MCF 10A (cell line): ENCODE results near the gene DNAJB11. TPM values are rescaled to one million over a fixed set of nuclear protein-coding genes. Genes with fewer than 3 reads are reported as not detected.

ENCODE experiments used
- BruUV-seq: library from RNA; stranded (reverse); fragments of 400-500 nt; replicated peaks from 2 replicates; lab custom pipeline; 2021; lab: Mats Ljungman, UMichigan
- CTCF ChIA-PET: fragments of 300-600 bp; sonication (Branson Sonifier 250); formaldehyde crosslinking; extraction: SDS; loops from one replicate; lab custom pipeline; 2021; ENCODE audit warnings: antibody characterized with exemption, inconsistent platforms; lab: Yijun Ruan, JAX
- POLR2A ChIA-PET: fragments of 300-600, 350-650 bp; sonication (Branson Sonifier 250); formaldehyde crosslinking; extraction: SDS; loops from one replicate; lab custom pipeline; 2020; ENCODE audit warnings: antibody characterized with exemption, inconsistent platforms; lab: Yijun Ruan, JAX
- DNase-seq: peaks from one replicate; pipeline ENCODE4 v3.0.0-alpha.2; 2018; ENCODE audit not compliant: unreplicated experiment
- H3K27ac Mint-ChIP-seq: one replicate; pipeline ENCODE4 v1.8.0; 2022; ENCODE audit warnings: mild to moderate bottlenecking, low read depth, mixed read lengths; ENCODE audit not compliant: unreplicated experiment
- H3K27me3 Mint-ChIP-seq: one replicate; pipeline ENCODE4 v1.8.0; 2022; ENCODE audit warnings: mixed read lengths; ENCODE audit not compliant: insufficient read depth, unreplicated experiment
- H3K36me3 Mint-ChIP-seq: one replicate; pipeline ENCODE4 v1.8.0; 2022; ENCODE audit warnings: mild to moderate bottlenecking, moderate library complexity, mixed read lengths; ENCODE audit not compliant: insufficient read depth, unreplicated experiment
- H3K4me1 Mint-ChIP-seq: one replicate; pipeline ENCODE4 v1.8.0; 2022; ENCODE audit warnings: mixed read lengths; ENCODE audit not compliant: insufficient read depth, unreplicated experiment
- H3K4me3 Mint-ChIP-seq: one replicate; pipeline ENCODE4 v1.8.0; 2022; ENCODE audit warnings: mild to moderate bottlenecking, moderate library complexity, mixed read lengths; ENCODE audit not compliant: unreplicated experiment
- H3K9me3 Mint-ChIP-seq: one replicate; pipeline ENCODE4 v1.8.0; 2022; ENCODE audit warnings: mixed read lengths; ENCODE audit not compliant: unreplicated experiment
- intact Hi-C: fragments of 100-400 bp; cut with micrococcal nuclease; formaldehyde crosslinking; loops from 2 replicates; pipeline ENCODE4 v1.14.1; 2022
- total RNA-seq: library from RNA; stranded (reverse); gene quantifications from 2 replicates; pipeline ENCODE4 v1.2.3, GENCODE V29; 2022
- TF ChIP-seq, protein P1 (sequence below): fragments of 200-600 bp; IDR thresholded peaks from one replicate; pipeline ENCODE4 v1.8.0; 2022; ENCODE audit warnings: antibody characterized with exemption, mild to moderate bottlenecking; ENCODE audit not compliant: unreplicated experiment

DNAJB11 gene
- total RNA-seq, 1 experiment from 2014 or later, result 116 TPM

DNA sequence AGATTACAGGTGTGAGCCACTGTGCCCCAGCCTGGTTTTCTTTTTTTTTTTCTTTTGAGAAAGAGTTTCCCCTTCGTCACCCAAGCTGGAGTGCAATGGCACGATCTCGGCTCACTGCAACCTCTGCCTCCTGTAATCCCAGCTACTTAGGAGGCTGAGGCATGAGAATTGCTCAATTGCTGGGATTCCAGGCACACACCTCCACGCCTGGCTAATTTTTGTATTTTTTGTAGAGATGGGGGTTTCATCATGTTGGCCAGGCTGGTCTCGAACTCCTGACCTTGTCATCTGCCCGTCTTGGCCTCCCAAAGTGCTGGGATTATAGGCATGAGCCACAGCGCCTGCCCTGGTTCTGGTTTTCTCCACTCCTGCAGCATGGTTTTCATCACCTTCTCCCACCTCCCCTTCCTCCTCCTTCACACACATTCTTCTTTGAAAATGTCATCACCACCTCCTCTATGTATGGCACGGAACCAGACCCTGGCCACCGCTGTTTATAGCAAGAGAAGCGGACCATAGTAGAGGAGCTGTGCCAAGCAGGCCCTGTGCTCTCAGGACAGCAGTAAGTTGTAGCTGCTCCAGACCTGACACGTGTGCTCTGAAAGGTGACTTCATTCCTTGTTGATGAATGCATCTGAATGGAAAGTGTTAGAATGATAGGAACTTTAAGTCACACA lies 27.7 kb downstream of the DNAJB11 start:
- BruUV-seq, result no TSS peak
- peak; percentile 57 for DNase-seq
- H3K27ac Mint-ChIP-seq, result no peak overlapping the region
- no peaks in the 10 kb centered on the region for H3K36me3 Mint-ChIP-seq
- intact Hi-C loops, result no loop called here
- H3K27me3 Mint-ChIP-seq, result no peaks in the 10 kb centered on the region
- peaks cover 27% of the 10 kb centered on the region for H3K4me1 Mint-ChIP-seq
- no peaks in the 10 kb centered on the region for H3K9me3 Mint-ChIP-seq
- H3K4me3 Mint-ChIP-seq, result no peak overlapping the region
- CTCF ChIA-PET, result interaction anchor here (0.6 to 3.2 kb wide), 4 partner anchors 11 to 471 kb away, joined by 6 to 36 read pairs (median 10); no protein-coding TSS in a partner anchor
- TF ChIP-seq, protein P1, sequence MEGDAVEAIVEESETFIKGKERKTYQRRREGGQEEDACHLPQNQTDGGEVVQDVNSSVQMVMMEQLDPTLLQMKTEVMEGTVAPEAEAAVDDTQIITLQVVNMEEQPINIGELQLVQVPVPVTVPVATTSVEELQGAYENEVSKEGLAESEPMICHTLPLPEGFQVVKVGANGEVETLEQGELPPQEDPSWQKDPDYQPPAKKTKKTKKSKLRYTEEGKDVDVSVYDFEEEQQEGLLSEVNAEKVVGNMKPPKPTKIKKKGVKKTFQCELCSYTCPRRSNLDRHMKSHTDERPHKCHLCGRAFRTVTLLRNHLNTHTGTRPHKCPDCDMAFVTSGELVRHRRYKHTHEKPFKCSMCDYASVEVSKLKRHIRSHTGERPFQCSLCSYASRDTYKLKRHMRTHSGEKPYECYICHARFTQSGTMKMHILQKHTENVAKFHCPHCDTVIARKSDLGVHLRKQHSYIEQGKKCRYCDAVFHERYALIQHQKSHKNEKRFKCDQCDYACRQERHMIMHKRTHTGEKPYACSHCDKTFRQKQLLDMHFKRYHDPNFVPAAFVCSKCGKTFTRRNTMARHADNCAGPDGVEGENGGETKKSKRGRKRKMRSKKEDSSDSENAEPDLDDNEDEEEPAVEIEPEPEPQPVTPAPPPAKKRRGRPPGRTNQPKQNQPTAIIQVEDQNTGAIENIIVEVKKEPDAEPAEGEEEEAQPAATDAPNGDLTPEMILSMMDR, result no peak
- POLR2A ChIA-PET, result interaction anchor here (0.6 to 1.3 kb wide), 3 partner anchors 8 to 156 kb away, joined by 3 to 5 read pairs (median 4); no protein-coding TSS in a partner anchor

DNA sequence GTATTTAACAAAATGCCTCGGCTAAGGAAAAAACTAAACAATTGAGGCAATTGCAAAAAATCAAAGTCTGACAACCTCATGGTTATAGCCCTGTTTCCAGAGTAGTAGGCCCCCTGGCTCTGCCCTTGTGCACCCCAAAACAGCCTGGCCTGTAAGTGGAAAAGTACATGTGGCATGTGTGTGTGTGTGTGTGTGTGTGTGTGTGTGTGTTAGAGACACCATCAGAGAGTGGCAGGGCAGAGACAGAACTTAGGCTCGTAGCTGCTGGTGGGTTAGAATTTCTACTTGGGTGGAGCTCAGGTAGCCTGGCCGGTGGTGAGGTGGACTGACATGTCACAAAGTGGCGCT lies 28.2 kb downstream of the DNAJB11 start:
- CTCF ChIA-PET, result interaction anchor here (0.6 to 3.2 kb wide), 3 partner anchors 11 to 251 kb away, joined by 3 to 36 read pairs (median 9); no protein-coding TSS in a partner anchor
- H3K27me3 Mint-ChIP-seq, result no peaks in the 10 kb centered on the region
- no TSS peak for BruUV-seq
- TF ChIP-seq, protein P1, result no peak
- H3K27ac Mint-ChIP-seq, result no peak overlapping the region
- H3K36me3 Mint-ChIP-seq, result no peaks in the 10 kb centered on the region
- POLR2A ChIA-PET, result interaction anchor here (0.6 to 1.3 kb wide), 2 partner anchors 9 to 44 kb away, joined by 3 to 4 read pairs; no protein-coding TSS in a partner anchor
- peaks cover 27% of the 10 kb centered on the region for H3K4me1 Mint-ChIP-seq
- no peaks in the 10 kb centered on the region for H3K9me3 Mint-ChIP-seq
- no peak for DNase-seq
- intact Hi-C loops, result no loop called here
- H3K4me3 Mint-ChIP-seq, result no peak overlapping the region

DNA sequence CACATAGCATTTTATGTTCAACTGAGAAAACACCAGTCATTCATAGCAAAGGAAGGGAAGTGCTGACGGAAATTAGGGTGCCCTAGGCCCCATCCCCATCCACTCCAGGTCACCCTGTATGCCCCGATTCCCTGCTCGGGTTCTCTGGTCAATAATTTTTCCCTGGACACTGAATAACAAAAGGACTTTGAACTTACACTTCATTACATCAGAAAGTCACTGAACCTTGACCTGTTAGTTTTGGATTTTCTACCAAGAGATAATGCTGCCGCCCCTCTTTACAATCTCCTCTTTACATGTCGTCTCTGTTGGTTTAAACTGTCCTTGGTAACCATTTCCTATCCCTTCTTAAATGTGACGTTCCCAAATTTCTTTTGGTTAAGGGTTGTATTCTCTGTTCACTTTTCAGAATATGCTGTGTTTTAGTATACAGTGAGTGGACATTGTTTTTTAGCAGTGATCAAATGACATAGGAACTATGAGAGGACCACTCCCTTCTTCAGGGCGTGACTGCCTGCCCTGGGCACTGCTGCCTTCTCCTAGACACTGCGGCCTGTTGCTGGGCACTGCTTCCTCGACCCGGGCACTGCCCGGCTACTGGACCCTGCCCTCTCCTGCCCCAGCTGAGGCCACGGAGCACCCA lies 28.7 kb downstream of the DNAJB11 start:
- ChIA-PET CTCF (interaction anchor here (0.6 to 3.2 kb wide), 4 partner anchors 10 to 251 kb away, joined by 3 to 36 read pairs (median 6); no protein-coding TSS in a partner anchor), POLR2A (interaction anchor here (0.6 to 1.3 kb wide), 3 partner anchors 9 to 45 kb away, joined by 3 to 4 read pairs (median 3); no protein-coding TSS in a partner anchor)
- no peak overlapping the region for H3K27ac Mint-ChIP-seq
- no TSS peak for BruUV-seq
- H3K9me3 Mint-ChIP-seq, result no peaks in the 10 kb centered on the region
- intact Hi-C loops, result no loop called here
- H3K36me3 Mint-ChIP-seq, result no peaks in the 10 kb centered on the region
- H3K4me1 Mint-ChIP-seq, result peaks cover 27% of the 10 kb centered on the region
- no peak overlapping the region for H3K4me3 Mint-ChIP-seq
- no peak for DNase-seq
- no peaks in the 10 kb centered on the region for H3K27me3 Mint-ChIP-seq
- TF ChIP-seq, protein P1, result no peak

DNA sequence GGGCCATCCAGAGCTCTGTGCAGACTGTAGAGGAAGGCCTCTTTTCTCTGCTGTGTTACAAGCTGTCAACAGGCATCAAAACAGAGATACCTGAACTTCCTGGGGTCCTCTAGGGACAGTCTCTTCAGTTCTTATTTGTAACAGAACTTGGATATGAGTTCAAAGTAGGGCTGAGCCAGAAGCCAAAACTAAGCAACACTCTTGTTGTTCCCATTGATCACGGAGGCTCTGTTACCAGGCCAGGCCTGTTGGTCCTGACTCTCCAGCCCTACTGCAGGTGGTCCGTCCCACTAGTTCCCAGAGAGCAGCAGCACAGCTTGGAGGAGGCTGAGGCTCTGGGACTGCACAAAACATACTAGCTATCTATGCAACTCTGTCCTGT lies 29.3 kb downstream of the DNAJB11 start:
- intact Hi-C loops, result no loop called here
- no peaks in the 10 kb centered on the region for H3K36me3 Mint-ChIP-seq
- H3K4me1 Mint-ChIP-seq, result peaks cover 28% of the 10 kb centered on the region
- H3K27me3 Mint-ChIP-seq, result no peaks in the 10 kb centered on the region
- H3K4me3 Mint-ChIP-seq, result no peak overlapping the region
- POLR2A ChIA-PET, result interaction anchor here (0.6 to 1.3 kb wide), 5 partner anchors 10 to 191 kb away, joined by 3 to 4 read pairs (median 3); no protein-coding TSS in a partner anchor
- DNase-seq, result no peak
- H3K27ac Mint-ChIP-seq, result no peak overlapping the region
- TF ChIP-seq, protein P1, result no peak
- BruUV-seq, result no TSS peak
- H3K9me3 Mint-ChIP-seq, result no peaks in the 10 kb centered on the region
- CTCF ChIA-PET, result interaction anchor here (0.9 to 2.5 kb wide), 4 partner anchors 10 to 18 kb away, joined by 3 to 9 read pairs (median 4); no protein-coding TSS in a partner anchor
